Epithelial cell of esophagus (primary cell): ENCODE results near the gene ADAMTS14.

Source experiments
- DNase-seq: peaks from one replicate; pipeline ENCODE4 v3.0.0; 2010; ENCODE audit warnings: low read depth
- H3K4me3 ChIP-seq: 2 replicates; pipeline ENCODE4 v1.5.1; 2011; ENCODE audit warnings: mild to moderate bottlenecking, low read length, control low read depth
- CTCF ChIP-seq: IDR thresholded peaks from 2 replicates; pipeline ENCODE4 v1.5.1; 2011; ENCODE audit warnings: low read depth, mild to moderate bottlenecking, low read length, control low read depth, inconsistent platforms; ENCODE audit not compliant: insufficient read depth; ENCODE audit errors: missing control alignments

Gene ADAMTS14

GRCh38 chr10:70732569-70732968 is 60.3 kb downstream of the ADAMTS14 start:
- TF ChIP-seq CTCF = no peak
- no peak overlapping the region for H3K4me3 ChIP-seq
- no peak for DNase-seq

- TF ChIP-seq CTCF = no peak
- H3K4me3 ChIP-seq = no peak overlapping the region
- DNase-seq = no peak
These were observed 60.7 kb downstream of the ADAMTS14 start for GRCh38 chr10:70733051-70733450.

DNA sequence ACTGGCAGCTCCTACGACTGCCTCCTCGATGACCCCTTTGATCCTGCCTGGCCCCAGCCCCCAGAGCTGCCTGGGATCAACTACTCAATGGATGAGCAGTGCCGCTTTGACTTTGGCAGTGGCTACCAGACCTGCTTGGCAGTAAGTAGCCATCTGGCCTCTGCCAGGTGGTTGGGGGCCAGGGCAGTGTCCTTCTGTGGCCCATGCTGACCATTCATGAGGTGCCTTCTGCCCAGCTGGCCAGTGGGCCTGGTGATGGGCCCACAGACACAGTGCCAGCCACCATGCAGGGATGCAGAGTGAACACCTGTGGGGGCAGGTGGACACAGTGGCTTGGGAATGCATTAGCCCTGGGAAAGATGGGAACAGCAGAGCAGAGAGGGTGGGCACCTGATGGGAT is 62.9 kb downstream of the ADAMTS14 start:
- no peak for DNase-seq
- no peak for TF ChIP-seq CTCF
- no peak overlapping the region for H3K4me3 ChIP-seq

DNA sequence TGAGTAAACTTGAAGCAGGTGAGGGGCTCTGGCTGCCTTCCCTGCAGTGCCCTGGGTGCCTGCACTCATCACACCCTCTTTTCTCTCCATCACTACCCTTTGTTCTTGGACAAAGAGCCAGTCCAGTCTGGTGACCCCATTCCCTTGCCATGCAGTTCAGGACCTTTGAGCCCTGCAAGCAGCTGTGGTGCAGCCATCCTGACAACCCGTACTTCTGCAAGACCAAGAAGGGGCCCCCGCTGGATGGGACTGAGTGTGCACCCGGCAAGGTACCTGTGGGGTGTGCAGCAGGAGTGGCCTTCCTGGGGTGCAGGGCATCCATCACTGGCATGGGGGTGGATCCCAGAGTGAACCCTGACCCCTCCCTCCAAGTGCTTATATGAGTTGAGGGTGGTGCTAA is 64.2 kb downstream of the ADAMTS14 start:
- H3K4me3 ChIP-seq = no peak overlapping the region
- no peak for TF ChIP-seq CTCF
- DNase-seq = no peak

GRCh38 chr10:70737250-70737649 is 64.9 kb downstream of the ADAMTS14 start:
- H3K4me3 ChIP-seq = no peak overlapping the region
- no peak for DNase-seq
- TF ChIP-seq CTCF = no peak

DNA sequence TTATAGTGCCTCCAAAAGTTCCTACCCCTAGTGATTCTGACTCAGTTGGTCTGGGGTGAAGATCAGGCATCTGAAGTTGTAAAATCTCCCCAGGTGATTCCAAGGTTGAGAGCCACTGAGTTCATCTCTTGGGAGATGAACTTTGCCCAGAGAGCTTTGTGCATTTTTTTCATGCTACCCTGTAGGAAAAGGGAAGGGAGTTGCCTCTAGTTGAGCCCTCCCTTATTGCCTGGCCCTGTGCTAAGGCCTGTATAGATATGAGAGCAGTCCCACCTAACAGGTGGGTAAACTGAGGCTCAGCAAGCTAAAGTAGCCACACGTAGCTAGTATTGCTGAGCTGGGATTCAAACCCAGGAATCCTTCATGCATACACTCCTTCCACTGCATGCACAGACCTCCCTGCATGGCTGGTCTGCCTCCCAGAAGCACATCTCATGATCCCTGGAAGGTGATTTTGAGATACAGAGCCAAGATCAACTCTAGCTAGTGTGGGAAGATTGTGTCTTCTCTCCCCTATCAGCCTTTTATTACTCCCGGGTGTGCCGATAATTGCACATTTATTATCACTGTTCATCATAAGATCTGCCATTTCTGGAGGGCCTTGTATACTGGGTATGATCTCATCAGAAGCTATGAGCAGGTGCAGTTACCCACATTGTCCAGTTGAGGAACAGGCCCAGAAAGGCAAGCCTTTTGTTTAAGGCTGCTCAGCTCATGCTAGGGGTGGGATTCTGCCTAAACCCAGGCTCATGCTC is 65.9 kb downstream of the ADAMTS14 start:
- DNase-seq = no peak
- no peak overlapping the region for H3K4me3 ChIP-seq
- no peak for TF ChIP-seq CTCF

- H3K4me3 ChIP-seq = no peak overlapping the region
- no peak for DNase-seq
- no peak for TF ChIP-seq CTCF
These were observed 66.4 kb downstream of the ADAMTS14 start for GRCh38 chr10:70738761-70739121.
